Measurements from ENCODE around the gene TSSC4.

TSSC4 gene

DNA sequence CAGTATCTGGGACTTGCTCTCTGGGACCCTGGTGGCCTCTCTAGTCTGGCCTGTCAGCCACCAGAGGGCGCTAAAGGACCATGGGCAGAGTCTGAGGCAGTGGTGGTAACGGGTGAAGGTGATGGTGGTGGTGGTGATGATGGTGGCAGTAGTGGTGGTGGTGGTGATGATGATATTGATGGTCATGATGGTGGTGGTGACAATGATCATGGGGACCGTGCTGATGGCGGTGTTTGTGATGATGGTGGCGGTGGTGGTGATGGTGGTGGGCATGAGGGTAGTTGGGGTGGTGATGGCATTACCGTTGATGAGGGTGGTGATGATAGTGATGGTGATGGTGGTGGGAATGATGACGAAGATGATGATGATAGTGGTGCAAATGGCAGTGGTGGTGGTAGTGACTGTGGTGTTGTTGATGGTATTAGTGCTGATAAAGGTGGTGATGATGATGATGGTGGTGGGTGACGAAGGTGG is 27.8 kb downstream of the TSSC4 start:
- no peak overlapping the region for H3K4me3 ChIP-seq
- H4K20me1 ChIP-seq: peaks cover 0 to 8% (median 0%) of the 10 kb centered on the region in 11 experiments; a peak in 2 of 22 replicates
- H3K27me3 ChIP-seq: peaks cover 0 to under 1% (median 0%) of the 10 kb centered on the region in 11 experiments; a peak in 2 of 22 replicates
- no peaks in the 10 kb centered on the region for H3K36me3 ChIP-seq
- H3K27ac ChIP-seq: no peak overlapping the region
- peaks cover 0 to 17% (median 5%) of the 10 kb centered on the region in 10 experiments; a peak in 8 of 20 replicates for H3K4me1 ChIP-seq
- no peak for TF ChIP-seq Cebpa-rat (IDR thresholded peaks at IDR 0.05)
- H3K9me3 ChIP-seq (replicated peaks in 1 of 11): peaks cover 0 to 10% (median 0%) of the 10 kb centered on the region in 11 experiments; a peak in 1 of 22 replicates
- H3K4me2 ChIP-seq: no peak overlapping the region
- H3K9ac ChIP-seq: no peak overlapping the region

- Histone ChIP-seq H3K9ac (no peak overlapping the region), H3K4me3 (no peak overlapping the region), H3K27me3 (no peaks in the 10 kb centered on the region), H4K20me1 (peaks cover 0 to 8% (median 0%) of the 10 kb centered on the region in 11 experiments; a peak in 1 of 22 replicates), H3K4me2 (no peak overlapping the region), H3K9me3 (replicated peaks in 1 of 11) (peaks cover 0 to 10% (median 0%) of the 10 kb centered on the region in 11 experiments; a peak in 1 of 22 replicates), H3K4me1 (peaks cover 0 to 7% (median 0%) of the 10 kb centered on the region in 10 experiments; a peak in 4 of 20 replicates), H3K36me3 (no peaks in the 10 kb centered on the region), H3K27ac (no peak overlapping the region)
- no peak for TF ChIP-seq Cebpa-rat (IDR thresholded peaks at IDR 0.05)
Observed at GRCh38 chr11:2431395-2431794, 30.8 kb downstream of the TSSC4 start.

- Histone ChIP-seq H4K20me1 (0 out of 22 replicates have a peak, but pooled peaks cover 0 to 8% (median 0%) of the 10 kb centered on the region in 11 experiments), H3K4me2 (peak overlapping the region in 4 of 11 experiments; percentile 6 to 15 (median 9); a peak in 4 of 22 replicates), H3K27me3 (no peaks in the 10 kb centered on the region), H3K36me3 (no peaks in the 10 kb centered on the region), H3K4me1 (peaks cover 0 to 7% (median 0%) of the 10 kb centered on the region in 10 experiments; a peak in 4 of 20 replicates), H3K9ac (no peak overlapping the region; a peak in 1 of 22 replicates), H3K27ac (no peak overlapping the region), H3K4me3 (no peak overlapping the region), H3K9me3 (replicated peaks in 1 of 11) (peaks cover 0 to 10% (median 0%) of the 10 kb centered on the region in 11 experiments; a peak in 1 of 22 replicates)
- TF ChIP-seq Cebpa-rat (IDR thresholded peaks at IDR 0.05): no peak
Observed at GRCh38 chr11:2432171-2432621, 31.6 kb downstream of the TSSC4 start.

GRCh38 chr11:2432628-2433071 is 32.1 kb downstream of the TSSC4 start:
- no peak overlapping the region; a peak in 1 of 22 replicates for H3K9ac ChIP-seq
- H3K27me3 ChIP-seq: no peaks in the 10 kb centered on the region
- H3K4me1 ChIP-seq: peaks cover 0 to 7% (median 0%) of the 10 kb centered on the region in 10 experiments; a peak in 4 of 20 replicates
- peak overlapping the region in 1 of 11 experiments; percentile 12; a peak in 3 of 22 replicates for H3K4me2 ChIP-seq
- 0 out of 22 replicates have a peak, but pooled peaks cover 0 to 3% (median 0%) of the 10 kb centered on the region in 11 experiments for H4K20me1 ChIP-seq
- H3K9me3 ChIP-seq (replicated peaks in 1 of 11): peaks cover 0 to 10% (median 0%) of the 10 kb centered on the region in 11 experiments; a peak in 1 of 22 replicates
- TF ChIP-seq Cebpa-rat (IDR thresholded peaks at IDR 0.05): no peak
- no peak overlapping the region for H3K4me3 ChIP-seq
- H3K36me3 ChIP-seq: no peaks in the 10 kb centered on the region
- no peak overlapping the region for H3K27ac ChIP-seq

- Histone ChIP-seq H3K36me3 (no peaks in the 10 kb centered on the region), H3K27ac (no peak overlapping the region), H3K9ac (no peak overlapping the region), H3K27me3 (no peaks in the 10 kb centered on the region), H3K4me1 (peaks cover 0 to 7% (median 0%) of the 10 kb centered on the region in 10 experiments; a peak in 4 of 20 replicates), H4K20me1 (no peaks in the 10 kb centered on the region), H3K4me3 (no peak overlapping the region), H3K4me2 (no peak overlapping the region), H3K9me3 (replicated peaks in 1 of 11) (peaks cover 0 to 10% (median 0%) of the 10 kb centered on the region in 11 experiments; a peak in 1 of 22 replicates)
- no peak for TF ChIP-seq Cebpa-rat (IDR thresholded peaks at IDR 0.05)
Observed at GRCh38 chr11:2433106-2433925, 32.8 kb downstream of the TSSC4 start.

GRCh38 chr11:2434008-2434407 is 33.5 kb downstream of the TSSC4 start:
- H3K36me3 ChIP-seq: no peaks in the 10 kb centered on the region
- no peak overlapping the region for H3K4me2 ChIP-seq
- H3K4me1 ChIP-seq: peaks cover 0 to 7% (median 0%) of the 10 kb centered on the region in 10 experiments; a peak in 4 of 20 replicates
- H3K27me3 ChIP-seq: no peaks in the 10 kb centered on the region
- TF ChIP-seq Cebpa-rat (IDR thresholded peaks at IDR 0.05): no peak
- no peak overlapping the region for H3K27ac ChIP-seq
- no peaks in the 10 kb centered on the region for H4K20me1 ChIP-seq
- no peak overlapping the region for H3K4me3 ChIP-seq
- no peak overlapping the region for H3K9ac ChIP-seq
- H3K9me3 ChIP-seq (replicated peaks in 1 of 11): peaks cover 0 to 10% (median 0%) of the 10 kb centered on the region in 11 experiments; a peak in 1 of 22 replicates

GRCh38 chr11:2434506-2435255 is 34.1 kb downstream of the TSSC4 start:
- no peak overlapping the region for H3K27ac ChIP-seq
- TF ChIP-seq Cebpa-rat (IDR thresholded peaks at IDR 0.05): no peak
- H3K4me1 ChIP-seq: peaks cover 0 to 7% (median 0%) of the 10 kb centered on the region in 10 experiments; a peak in 4 of 20 replicates
- no peaks in the 10 kb centered on the region for H3K27me3 ChIP-seq
- no peak overlapping the region for H3K4me2 ChIP-seq
- H4K20me1 ChIP-seq: no peaks in the 10 kb centered on the region
- H3K9me3 ChIP-seq (replicated peaks in 1 of 11): peaks cover 0 to 9% (median 0%) of the 10 kb centered on the region in 11 experiments; a peak in 1 of 22 replicates
- no peak overlapping the region for H3K4me3 ChIP-seq
- H3K36me3 ChIP-seq: no peaks in the 10 kb centered on the region
- no peak overlapping the region for H3K9ac ChIP-seq

DNA sequence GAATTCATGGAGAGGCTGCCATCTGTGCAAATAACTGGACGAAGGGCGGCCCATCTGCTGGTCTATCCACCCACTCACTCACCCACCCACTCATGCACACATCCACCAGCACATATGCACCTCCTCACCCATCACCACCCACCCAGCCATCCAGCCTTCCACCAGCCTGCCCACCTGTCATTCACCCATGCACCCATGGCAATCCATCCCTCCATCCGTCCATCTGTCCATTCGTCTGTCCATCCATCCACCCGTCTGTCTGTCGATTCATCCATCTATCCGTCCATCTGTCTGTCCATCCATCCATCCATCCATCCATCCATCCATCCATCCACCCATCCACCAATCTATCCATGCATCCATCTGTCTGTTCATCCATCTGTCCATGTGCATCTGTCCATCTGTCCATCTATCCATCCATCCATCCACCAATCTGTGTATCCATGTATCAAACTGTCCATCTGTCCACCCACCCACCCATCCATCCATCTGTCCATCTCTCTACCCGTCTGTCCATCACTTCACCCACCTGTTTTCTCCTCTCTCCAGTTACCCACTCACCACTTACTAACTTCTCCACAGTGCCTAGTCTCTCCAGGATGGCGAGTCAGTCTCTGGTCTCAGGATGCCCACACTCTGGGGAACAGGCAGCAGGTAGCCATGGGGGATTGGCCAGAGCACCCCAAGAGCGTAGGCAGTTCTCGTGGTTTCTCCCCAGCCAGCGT is 34.9 kb downstream of the TSSC4 start:
- H3K36me3 ChIP-seq: no peaks in the 10 kb centered on the region
- H4K20me1 ChIP-seq: no peaks in the 10 kb centered on the region
- H3K4me1 ChIP-seq: peaks cover 0 to 7% (median 2%) of the 10 kb centered on the region in 10 experiments; a peak in 7 of 20 replicates
- no peak overlapping the region for H3K4me2 ChIP-seq
- H3K9ac ChIP-seq: no peak overlapping the region
- H3K27ac ChIP-seq: no peak overlapping the region
- H3K27me3 ChIP-seq: no peaks in the 10 kb centered on the region
- no peak overlapping the region for H3K4me3 ChIP-seq
- no peak for TF ChIP-seq Cebpa-rat (IDR thresholded peaks at IDR 0.05)
- H3K9me3 ChIP-seq (replicated peaks in 1 of 11): peaks cover 0 to under 1% (median 0%) of the 10 kb centered on the region in 11 experiments; a peak in 1 of 22 replicates

Measured in BLaER1 treated with 17β-estradiol and CSF1 and Interleukin-3, amounts not matched to agents 10 nM and 100 nM (cell line).